B cell (primary cell): ENCODE measurements around the gene ATP6V1B1.
A peak's percentile ranks its signal among the peaks of the same experiment; 100 is the strongest.

Experiments used
- EZH2 ChIP-seq: IDR thresholded peaks from 2 replicates; pipeline ENCODE4 v1.6.1; 2012; ENCODE audit warnings: borderline replicate concordance, low read depth, mild to moderate bottlenecking, moderate library complexity, low read length; ENCODE audit not compliant: insufficient read depth, poor library complexity, severe bottlenecking
- TF ChIP-seq, protein P1 (sequence below): fragments of 200-600 bp; IDR thresholded peaks from one replicate; pipeline ENCODE4 v1.8.0; 2022; ENCODE audit warnings: antibody characterized with exemption, mild to moderate bottlenecking

DNA sequence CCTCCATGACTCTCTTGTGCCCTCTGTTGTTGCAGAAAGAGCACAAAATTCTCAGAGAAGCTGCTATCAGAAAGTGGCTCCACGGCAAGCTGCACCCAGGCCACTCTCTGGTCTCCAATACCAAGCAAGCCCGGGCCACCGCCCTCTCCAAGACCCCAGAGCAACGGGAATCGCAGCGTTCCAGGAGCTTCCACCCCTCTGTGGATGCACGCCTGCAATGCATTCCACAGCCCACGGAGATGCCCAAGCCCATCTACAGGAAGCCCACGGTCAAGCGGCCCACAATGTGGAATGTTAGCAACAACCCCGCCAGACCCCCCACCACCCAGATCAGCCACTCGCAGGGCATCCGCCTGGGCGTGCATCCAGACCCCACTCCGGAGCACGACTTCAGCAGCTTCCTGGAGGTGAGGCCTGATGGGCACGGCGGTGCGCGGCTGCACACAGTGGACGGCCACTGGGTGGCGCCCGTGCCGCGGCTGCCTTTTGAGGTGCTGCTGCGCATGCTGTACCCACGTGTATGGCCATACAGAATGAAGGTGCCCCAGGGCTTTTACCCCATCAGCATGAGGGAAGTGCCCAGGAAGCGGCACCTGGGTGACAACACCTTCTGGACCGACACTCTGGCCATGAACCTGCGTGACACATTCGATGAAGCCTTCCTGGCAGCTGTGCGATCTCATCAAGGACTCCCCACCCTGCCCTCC, 49.0 kb downstream of the ATP6V1B1 start:
- TF ChIP-seq, protein P1, sequence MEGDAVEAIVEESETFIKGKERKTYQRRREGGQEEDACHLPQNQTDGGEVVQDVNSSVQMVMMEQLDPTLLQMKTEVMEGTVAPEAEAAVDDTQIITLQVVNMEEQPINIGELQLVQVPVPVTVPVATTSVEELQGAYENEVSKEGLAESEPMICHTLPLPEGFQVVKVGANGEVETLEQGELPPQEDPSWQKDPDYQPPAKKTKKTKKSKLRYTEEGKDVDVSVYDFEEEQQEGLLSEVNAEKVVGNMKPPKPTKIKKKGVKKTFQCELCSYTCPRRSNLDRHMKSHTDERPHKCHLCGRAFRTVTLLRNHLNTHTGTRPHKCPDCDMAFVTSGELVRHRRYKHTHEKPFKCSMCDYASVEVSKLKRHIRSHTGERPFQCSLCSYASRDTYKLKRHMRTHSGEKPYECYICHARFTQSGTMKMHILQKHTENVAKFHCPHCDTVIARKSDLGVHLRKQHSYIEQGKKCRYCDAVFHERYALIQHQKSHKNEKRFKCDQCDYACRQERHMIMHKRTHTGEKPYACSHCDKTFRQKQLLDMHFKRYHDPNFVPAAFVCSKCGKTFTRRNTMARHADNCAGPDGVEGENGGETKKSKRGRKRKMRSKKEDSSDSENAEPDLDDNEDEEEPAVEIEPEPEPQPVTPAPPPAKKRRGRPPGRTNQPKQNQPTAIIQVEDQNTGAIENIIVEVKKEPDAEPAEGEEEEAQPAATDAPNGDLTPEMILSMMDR = peak; percentile 77
- TF ChIP-seq EZH2 = no peak
